ENCODE results near the gene TPGS1.

Gene TPGS1

GRCh38 chr19:558770-559439 is 51.6 kb downstream of the TPGS1 start:
- H3K4me1 ChIP-seq = no peaks in the 10 kb centered on the region
- H3K36me3 ChIP-seq (replicated peaks) = no peaks in the 10 kb centered on the region
- no peak for DNase-seq (ENCODE audit: low spot score in 2 of 2)
- no peaks in the 10 kb centered on the region for H3K27me3 ChIP-seq (ENCODE audit: low read depth)
- H3K4me3 ChIP-seq = no peak overlapping the region
- H3K9me3 ChIP-seq = no peaks in the 10 kb centered on the region; the same call in 1 of the 2 replicates
- in situ Hi-C loops (cut with MboI; ENCODE audit: low sequenced_read_pairs) = no loop called here

GRCh38 chr19:560121-560520 is 52.8 kb downstream of the TPGS1 start:
- in situ Hi-C loops (cut with MboI; ENCODE audit: low sequenced_read_pairs) = no loop called here

GRCh38 chr19:566403-566802 is 59.1 kb downstream of the TPGS1 start:
- Histone ChIP-seq H3K27me3 (ENCODE audit: low read depth) (no peaks in the 10 kb centered on the region), H3K36me3 (replicated peaks) (peaks cover 11% of the 10 kb centered on the region), H3K9me3 (peaks cover 2% of the 10 kb centered on the region; the same call in 1 of the 2 replicates), H3K4me3 (no peak overlapping the region), H3K4me1 (no peaks in the 10 kb centered on the region; the same call in 1 of the 2 replicates)
- no peak for DNase-seq (ENCODE audit: low spot score in 2 of 2)
- in situ Hi-C loops (cut with MboI; ENCODE audit: low sequenced_read_pairs) = no loop called here

More at GRCh38 chr19:560121-560520, 52.8 kb downstream of the TPGS1 start:
- Histone ChIP-seq H3K4me3 (no peak overlapping the region), H3K36me3 (replicated peaks) (no peaks in the 10 kb centered on the region), H3K27me3 (ENCODE audit: low read depth) (no peaks in the 10 kb centered on the region), H3K4me1 (no peaks in the 10 kb centered on the region), H3K9me3 (no peaks in the 10 kb centered on the region; the same call in 1 of the 2 replicates)
- no peak for DNase-seq (ENCODE audit: low spot score in 2 of 2)

GRCh38 chr19:566844-567243 is 59.5 kb downstream of the TPGS1 start:
- H3K4me3 ChIP-seq = no peak overlapping the region
- peaks cover 2% of the 10 kb centered on the region; the same call in 1 of the 2 replicates for H3K9me3 ChIP-seq
- in situ Hi-C loops (cut with MboI; ENCODE audit: low sequenced_read_pairs) = no loop called here

GRCh38 chr19:567296-567900 is 60.1 kb downstream of the TPGS1 start:
- Histone ChIP-seq H3K4me3 (no peak overlapping the region), H3K4me1 (no peaks in the 10 kb centered on the region; the same call in 1 of the 2 replicates), H3K36me3 (replicated peaks) (peaks cover 11% of the 10 kb centered on the region), H3K9me3 (peaks cover 2% of the 10 kb centered on the region; the same call in 1 of the 2 replicates), H3K27me3 (ENCODE audit: low read depth) (no peaks in the 10 kb centered on the region)
- in situ Hi-C loops (cut with MboI; ENCODE audit: low sequenced_read_pairs) = no loop called here
- DNase-seq (ENCODE audit: low spot score in 2 of 2) = no peak

More at GRCh38 chr19:566844-567243, 59.5 kb downstream of the TPGS1 start:
- Histone ChIP-seq H3K4me1 (no peaks in the 10 kb centered on the region; the same call in 1 of the 2 replicates), H3K27me3 (ENCODE audit: low read depth) (no peaks in the 10 kb centered on the region), H3K36me3 (replicated peaks) (peaks cover 11% of the 10 kb centered on the region)
- DNase-seq (ENCODE audit: low spot score in 2 of 2) = no peak

Measured in HAP-1 (cell line).